Measurements from ENCODE around the gene CXCL16.
"Not testable (repeated sequence)": the region's sequence is repeated elsewhere in the genome, so short reads cannot be mapped to it uniquely, and the experiment has no call there.

The CXCL16 gene

DNA sequence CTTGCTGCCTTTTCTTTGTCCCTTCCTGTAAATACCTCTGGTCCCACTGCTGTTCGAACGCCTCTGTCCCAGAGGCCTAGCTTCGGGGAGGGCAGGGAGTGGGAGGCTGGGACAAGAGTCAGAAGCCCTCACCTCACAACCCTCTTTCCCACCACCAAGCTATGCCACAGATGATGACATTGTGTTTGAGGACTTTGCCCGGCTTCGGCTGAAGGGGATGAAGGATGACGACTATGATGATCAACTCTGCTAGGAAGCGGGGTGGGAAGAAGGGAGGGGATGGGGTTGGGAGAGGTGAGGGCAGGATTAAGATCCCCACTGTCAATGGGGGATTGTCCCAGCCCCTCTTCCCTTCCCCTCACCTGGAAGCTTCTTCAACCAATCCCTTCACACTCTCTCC is 18.9 kb downstream of the CXCL16 start:
- DNase-seq (ENCODE audit: low spot score): no peak

DNA sequence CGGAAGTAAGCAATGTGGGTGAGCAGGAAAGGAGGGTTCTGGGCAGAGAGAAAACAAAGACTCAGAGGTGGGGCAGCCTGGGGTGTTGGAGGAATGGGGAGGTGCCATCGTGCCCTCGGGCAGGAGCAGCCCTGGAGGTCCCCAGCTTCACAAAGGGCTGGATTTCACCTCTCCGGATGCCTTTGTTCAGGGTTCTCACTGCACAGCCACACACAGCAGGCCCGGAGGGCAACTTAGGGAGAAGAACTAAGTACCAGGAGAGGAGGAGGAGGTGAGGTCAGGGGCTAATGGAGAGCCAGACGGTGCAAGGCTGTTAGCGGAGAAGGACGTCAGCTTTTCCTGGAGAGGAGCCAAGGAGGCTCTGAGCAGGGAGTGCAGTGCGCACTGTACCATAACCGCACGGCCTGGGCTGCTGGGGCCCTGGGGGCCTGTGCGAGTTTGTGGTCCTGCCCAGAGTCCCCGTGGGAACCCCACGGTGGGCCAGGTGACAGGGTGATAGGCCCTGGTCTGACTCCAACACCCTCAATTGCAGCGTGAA is 20.0 kb downstream of the CXCL16 start:
- no peak for DNase-seq (ENCODE audit: low spot score)

DNA sequence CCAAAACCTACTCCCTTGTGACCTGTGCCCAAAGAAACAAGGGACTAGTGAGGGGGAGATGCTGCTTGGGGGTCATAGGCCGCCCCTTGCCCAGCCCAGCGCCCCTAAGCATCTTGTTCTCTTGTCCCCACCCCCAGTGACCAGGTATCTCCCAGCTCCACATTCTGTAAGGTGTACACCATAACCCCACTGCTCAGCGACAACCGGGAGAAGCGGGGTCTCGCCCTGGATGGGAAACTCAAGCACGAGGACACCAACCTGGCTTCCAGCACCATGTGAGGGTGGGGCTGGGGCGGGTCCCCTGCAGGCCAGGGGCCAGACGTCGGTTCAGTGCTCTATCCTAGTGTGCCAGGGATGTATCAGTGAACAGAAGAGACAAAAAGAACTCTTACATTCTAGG is 20.6 kb downstream of the CXCL16 start:
- DNase-seq (ENCODE audit: low spot score): no peak

DNA sequence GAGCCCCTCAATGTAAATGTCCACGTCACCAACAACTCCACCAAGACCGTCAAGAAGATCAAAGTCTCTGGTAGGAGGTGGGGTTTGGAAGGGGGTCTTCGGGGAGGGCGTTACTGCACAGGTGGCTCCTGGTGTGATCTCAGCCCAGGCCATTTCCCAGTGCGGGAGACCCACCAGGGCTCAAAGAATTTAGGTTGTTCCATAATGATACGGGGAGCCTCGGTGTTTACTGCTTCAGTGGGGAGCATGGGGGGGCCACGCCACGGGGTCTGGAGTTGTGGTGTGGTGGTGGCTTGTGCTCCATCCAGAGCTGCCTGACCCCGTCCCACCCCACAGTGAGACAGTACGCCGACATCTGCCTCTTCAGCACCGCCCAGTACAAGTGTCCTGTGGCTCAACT is 21.5 kb downstream of the CXCL16 start:
- no peak for DNase-seq (ENCODE audit: low spot score)

DNA sequence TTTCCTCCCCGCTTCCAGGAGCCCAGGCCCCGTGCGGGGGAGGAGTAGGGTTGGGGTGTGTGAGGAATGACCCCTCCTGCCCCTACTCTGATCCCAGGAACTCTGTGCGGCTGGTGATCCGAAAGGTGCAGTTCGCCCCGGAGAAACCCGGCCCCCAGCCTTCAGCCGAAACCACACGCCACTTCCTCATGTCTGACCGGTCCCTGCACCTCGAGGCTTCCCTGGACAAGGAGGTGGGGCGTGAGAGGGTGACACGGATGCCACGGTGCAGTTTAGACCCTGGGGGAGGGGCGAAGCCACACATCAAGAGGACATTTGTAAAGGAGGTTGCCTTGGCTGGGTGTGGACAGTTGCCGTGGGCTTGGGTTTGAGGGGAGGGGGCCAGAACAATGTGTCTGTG is 21.9 kb downstream of the CXCL16 start:
- DNase-seq (ENCODE audit: low spot score): no peak

DNA sequence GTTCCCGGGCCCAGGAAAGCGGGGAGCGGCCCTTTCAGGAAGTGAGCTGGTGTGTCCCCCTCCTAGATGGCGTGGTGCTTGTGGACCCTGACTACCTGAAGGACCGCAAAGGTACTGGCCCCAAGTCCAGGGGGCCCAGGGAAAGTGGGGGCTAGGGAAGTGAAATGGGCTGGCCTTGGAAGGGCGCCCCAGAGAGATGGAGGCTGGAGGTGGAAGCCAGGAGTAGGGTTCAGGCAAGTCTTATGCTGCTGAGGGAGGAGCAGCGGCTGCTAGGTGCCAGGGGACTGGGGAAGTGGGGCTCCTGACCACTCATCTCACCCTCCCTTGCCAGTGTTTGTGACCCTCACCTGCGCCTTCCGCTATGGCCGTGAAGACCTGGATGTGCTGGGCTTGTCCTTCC is 23.6 kb downstream of the CXCL16 start:
- no peak for DNase-seq (ENCODE audit: low spot score)

DNA sequence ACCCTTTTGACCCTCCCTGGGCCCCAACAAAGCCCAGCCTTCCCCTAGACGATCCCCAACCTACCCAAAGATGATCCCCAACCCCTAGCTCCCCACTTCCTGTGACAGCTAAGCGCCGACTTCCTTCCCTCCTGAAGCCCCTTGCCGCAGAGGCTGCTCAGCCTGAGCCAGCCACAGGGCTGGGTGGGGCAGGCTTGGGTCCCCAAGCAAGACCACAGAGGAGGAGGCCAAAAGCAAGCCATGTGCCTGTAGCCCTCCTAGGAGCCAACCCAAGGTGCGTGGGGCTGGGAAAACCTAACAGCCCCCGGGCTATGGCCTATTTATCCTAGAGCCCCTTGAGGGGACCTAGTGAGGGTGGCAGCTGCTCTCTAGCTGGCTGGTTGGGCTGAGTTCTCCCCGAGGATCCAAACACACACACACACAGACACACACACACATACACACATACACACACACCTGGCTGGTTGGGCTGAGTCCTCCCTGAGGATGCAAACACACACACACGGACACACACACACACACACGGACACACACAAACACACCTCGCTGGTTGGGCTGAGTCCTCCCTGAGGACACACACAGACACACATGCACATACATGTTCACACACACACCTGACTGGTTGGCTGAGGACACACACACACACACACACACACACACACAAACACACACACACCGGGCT is 24.5 kb downstream of the CXCL16 start:
- no peak for DNase-seq (ENCODE audit: low spot score)

DNA sequence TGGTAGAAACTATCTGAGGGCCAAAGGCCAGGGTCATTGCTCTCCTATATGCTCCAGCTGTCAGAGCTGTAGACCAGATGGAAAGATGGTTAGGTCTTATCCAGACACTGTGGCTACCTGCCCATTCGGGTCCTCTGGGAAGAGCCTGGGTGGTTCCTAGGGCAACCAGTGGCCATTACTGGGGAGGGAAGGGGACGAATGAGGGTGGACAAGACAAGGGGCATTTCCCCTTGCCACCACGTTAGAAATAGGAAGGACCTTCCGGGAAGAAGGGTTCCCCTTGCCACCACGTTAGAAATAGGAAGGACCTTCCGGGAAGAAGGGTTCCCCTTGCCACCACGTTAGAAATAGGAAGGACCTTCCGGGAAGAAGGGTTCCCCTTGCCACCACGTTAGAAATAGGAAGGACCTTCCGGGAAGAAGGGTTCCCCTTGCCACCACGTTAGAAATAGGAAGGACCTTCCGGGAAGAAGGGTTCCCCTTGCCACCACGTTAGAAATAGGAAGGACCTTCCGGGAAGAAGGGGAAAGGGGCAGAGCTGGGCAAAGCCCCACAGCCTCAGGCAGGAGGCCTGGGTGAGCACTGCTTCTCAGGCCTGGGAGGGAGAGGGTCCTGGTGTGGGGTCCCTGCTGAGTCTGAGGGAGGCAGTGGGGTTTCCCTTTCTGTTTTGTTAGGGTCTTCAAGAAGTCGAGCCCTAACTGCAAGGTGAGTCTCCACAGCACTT is 25.2 kb downstream of the CXCL16 start:
- DNase-seq (ENCODE audit: low spot score): not testable (repeated sequence)

DNA sequence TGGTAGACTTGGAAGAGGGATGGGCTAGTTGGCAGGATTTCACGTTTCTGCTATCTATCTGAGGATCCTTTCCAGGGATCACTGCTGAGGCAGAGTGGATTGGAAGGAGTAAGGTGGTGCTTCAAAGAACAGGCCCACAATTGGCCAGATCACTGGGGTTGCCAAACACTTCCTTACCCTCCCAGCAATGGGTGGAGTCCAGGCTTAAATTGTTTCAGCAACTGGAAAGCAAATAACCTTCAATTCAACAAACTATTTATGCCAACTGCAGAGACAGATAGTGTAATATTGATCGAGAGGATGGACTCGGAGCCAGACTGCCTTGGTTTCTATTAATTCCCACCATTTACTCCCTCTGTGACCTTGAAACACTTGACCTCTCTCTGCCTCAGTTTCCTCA is 27.2 kb downstream of the CXCL16 start:
- DNase-seq (ENCODE audit: low spot score): no peak

DNA sequence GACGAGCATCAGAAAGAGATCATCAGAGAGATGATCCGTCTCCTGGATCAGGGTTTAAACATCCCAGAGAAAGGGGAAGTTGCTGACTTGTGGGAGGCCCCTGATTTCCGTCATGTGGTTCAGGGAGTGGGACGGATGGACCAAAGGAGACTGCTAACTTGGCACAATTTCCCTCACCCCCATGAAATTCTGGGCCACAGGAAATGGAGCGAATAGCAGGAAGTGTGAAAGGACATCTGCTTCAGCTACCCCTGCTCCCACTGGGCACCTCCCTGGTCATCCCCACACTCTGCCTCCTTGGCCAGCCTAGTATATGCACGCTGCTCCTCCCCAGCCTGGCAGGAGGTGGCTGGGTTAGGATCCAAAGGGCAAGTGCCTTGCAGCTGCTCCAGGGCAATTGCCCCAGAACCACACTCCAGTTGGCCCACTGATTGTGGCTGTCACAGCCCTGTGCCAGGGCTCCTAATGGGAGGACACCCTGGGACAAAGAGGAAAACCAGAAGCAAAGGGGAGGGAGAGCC is 28.0 kb downstream of the CXCL16 start:
- peak; percentile 40 for DNase-seq (ENCODE audit: low spot score)

DNA sequence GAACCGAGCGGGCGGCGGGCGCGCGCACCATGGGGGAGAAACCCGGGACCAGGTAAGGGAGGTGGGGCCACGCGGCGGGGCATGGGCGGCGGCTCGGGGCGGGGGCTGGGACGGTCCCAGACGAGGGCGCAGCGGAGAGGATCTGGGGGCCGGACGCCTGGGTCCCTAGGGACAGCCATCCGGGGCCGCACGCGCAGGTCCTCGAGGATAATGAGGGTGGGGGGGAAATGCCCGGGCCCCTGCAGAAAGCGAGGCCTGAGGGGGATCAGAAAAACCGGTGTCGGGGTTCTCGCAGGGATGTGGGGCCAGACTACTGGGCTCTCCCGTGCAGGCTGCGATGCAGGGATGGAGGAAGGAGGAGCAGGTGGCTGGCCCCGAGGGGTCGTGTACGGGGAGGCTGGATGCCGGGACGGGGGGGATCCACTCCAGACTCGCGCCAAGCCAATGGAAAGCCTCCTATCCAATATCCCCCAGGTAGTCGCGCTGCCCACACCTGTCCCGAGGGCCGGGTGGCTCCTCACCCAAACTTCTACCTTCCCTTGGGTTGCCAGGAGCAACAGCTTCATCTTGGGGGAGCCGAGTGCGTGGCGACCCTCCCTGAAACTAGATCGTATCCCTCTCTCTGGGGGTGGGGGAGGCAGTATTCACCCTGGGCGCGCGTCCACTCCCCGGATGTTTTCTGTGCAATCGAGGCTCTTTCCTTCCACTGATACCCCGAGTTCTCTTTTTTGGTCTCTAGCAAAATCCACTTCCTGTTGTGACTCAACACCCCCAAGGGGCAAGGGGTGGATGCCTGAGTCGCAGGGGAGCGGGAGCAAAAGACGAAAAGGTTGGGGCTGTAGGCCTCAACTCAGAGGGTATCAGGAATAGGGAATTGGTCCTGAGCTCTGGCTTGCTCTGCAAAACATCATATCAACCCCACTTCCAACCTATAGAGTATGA is 28.8 kb downstream of the CXCL16 start:
- DNase-seq (ENCODE audit: low spot score): peak; percentile 24

DNA sequence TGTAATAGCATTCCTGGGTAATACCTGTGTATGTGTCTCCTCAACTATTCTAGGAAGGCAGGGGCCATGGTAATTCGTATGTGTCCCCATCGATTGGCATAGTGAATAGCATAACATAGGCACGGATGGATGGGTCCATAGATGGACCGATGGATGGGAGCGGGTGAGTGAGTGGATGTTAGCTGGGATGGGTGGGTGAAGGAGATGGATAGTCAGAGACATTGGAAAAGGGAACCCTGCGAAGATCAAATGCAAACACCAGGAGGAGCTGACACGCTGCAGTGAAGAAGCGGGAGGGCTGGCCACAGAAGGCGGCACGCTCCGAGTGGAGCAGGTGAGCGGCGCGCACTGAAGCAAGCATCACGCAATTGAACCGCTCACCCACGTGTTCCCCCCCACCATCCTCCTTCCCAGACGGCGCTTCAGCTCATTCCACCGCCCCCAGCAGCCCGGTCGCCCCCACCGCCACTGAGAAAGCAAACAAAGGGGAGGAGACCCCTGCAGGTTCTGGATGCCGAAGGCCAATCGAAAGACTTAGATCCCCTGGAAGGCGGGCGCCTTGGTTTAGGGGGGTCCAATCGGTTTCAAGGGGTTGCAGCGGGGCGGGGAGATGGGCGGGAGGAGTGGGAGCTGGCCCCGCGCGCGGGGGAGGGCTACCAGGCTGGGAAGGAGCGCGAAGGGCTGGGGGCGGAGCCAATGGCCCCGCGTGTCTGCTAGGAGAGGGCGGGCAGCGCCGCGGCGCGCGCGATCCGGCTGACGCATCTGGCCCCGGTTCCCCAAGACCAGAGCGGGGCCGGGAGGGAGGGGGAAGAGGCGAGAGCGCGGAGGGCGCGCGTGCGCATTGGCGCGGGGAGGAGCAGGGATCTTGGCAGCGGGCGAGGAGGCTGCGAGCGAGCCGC is 29.7 kb downstream of the CXCL16 start, which contains the start of gene ARRB2:
Gene ARRB2, plus strand, starts transcription at position 839 of the 899 bp plus-strand sequence. CDS start 90 bp downstream, outside the sequence.
- peak; percentile 97 for DNase-seq (ENCODE audit: low spot score)

DNA sequence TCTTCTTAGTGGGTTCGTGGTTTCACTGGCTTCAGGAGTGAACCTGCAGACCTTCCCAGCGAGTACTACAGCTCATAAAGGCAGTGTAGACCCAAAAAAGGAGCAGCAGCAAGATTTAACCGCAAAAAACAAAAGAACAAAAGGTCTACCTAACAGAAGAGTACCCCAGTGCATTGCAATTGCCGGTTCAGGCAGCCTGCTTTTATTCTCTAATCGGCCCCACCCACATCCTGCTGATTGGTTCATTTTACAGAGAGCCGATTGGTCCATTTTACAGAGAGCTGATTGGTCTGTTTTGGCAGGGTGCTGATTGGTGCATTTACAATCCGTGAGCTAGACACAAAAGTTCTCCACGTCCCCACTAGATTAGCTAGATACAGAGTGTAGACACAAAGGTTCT is 31.3 kb downstream of the CXCL16 start:
- DNase-seq (ENCODE audit: low spot score): no peak

DNA sequence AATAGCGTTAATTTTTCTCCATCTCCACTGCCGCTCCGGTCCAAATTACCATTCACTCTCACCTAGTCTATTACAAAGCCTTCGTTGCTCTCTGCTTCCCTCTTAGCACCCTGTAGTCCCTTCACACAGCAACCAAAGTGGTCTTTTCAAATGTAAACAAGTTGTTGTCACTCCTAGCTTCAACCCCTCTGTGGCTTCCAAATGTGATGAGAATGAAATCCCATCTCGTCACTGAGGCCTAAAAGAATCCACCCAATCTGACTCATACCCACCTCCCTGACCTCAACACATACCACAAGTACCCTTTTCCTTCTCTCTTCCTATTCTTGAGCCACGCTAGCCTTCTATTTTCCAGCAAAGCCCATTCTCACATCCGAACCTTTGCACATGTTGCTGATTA is 33.6 kb downstream of the CXCL16 start:
- DNase-seq (ENCODE audit: low spot score): no peak

DNA sequence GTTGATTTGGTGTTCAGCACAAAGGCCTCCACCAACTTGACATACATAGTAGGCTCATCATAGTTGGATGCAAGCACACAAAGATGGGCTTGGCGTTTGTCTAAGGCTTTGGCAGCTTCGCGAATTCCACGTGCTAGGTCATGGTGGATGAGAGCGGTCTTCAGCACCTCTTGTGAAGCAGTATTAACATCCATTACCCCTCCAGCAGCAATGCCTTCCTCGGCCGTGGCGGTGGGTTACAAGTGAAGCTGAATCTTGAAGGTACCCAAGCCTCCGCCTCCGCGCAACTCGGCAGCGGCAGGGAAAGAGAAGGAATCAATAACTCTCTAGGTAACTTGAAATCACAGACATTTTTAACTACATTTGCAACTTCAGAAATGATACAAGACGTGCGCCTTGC is 34.7 kb downstream of the CXCL16 start:
- no peak for DNase-seq (ENCODE audit: low spot score)

DNA sequence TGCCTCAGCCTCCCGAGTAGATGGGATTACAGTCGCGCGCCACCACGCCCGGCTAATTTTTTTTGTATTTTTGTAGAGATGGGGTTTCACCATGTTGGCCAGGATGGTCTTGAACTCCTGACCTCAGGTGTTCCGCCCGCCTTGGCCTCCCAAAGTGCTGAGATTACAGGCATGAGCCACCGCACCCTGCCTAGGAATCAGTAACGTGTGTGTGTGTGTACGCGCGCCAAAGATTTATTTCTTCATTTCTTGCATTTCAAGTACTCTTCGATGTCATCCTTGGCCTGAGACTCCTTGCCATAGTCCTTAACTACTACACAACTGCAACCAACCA is 35.2 kb downstream of the CXCL16 start:
- not testable (repeated sequence) for DNase-seq (ENCODE audit: low spot score)

DNA sequence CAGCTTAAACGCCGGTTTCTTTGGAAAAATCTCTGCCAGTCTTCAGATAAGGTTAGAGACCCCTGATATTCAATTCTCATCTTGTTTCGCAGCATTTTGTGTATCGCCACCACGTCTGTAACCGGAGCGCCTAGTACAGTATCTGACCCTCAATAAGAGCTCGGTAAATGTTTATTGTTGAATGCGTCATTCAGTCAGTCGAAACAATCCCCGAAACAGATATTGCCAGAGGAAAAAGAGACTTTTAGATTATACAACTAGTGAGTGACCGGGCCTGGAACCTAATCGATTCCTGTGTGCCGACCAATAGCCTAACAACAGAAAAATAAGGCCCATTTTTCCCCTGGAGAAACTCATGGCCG is 36.4 kb downstream of the CXCL16 start:
- DNase-seq (ENCODE audit: low spot score): no peak

DNA sequence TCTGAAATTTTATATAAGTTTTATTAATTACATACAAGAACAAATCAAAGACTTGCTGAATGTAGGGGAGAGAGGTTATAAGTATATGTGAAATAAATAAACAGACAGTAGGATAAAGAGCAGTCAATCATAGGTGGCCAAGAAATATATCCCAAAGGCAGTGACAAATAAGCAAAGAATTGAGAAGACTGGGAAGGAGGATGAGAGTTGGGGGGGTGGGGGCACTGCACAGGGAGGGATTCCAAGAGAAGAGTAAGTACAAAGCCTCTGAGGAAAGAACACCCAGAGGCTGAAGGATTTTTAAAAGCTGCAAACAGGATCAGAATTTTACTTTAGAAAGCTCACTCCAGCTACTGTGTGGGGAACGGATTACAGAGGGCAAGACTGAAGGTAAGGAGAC is 38.6 kb downstream of the CXCL16 start:
- DNase-seq (ENCODE audit: low spot score): no peak

DNA sequence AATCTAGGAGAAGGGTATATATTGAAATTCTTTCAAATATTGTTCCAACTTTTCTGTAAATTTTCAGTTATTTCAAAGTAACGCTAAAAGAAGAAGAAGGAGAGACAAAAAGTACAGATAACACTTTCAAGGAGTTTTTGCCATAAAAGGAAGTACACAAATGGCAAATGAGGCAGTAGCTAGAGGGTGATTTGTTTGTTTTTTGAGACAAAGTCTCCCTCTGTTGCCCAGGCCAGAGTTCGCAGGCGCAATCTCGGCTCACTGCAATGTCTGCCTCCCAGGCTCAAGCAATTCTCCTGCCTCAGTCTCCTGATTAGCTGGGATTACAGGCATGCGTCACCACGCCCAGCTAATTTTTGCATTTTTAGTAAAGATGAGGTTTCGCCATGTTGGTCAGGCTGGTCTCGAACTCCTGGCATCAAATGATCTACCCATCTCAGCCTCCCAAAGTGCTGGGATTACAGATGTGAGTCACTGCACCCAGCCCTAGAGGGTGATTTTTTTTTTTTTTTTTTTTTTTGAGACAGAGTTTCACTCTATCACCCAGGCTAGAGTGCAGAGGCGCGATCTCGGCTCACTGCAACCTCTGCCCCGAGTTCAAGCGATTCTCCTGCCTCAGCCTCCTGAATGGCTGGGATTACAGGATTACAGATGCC is 40.2 kb downstream of the CXCL16 start:
- not testable (repeated sequence) for DNase-seq (ENCODE audit: low spot score)

DNA sequence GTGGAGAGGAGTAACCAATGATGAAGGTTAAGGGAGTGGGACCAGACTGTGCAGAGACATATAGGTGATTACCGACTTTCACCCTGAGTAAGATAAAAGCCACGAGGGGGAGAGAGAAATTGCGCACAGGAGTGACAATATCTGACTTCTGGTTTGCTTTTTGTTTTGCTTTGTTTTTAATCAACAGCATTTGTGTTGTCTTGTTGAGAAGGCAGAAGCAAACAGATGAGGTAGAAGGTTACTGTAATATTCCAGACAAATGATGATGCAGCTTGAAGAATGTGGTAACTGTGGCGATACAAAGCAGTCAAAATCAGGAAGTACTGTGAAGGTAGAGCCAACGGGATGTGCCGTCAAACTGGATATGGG is 43.3 kb downstream of the CXCL16 start:
- no peak for DNase-seq (ENCODE audit: low spot score)

DNA sequence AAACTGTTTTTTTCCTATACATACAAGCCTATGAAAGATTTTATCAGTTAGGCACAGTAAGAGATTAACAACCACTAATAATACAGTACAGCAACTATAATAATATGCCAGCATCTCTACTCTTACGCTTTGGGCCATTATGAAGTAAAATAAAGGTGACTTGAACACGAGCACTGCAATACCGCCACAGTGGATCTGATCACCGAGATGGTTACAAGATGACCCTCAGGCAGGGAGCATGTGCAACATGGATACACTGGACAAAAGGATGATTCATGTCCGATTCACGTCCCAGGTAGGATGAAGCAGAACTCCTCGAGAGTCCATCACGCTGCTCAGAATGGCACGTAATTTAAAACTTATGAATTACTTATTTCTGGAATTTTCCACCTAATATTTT is 46.3 kb downstream of the CXCL16 start:
- DNase-seq (ENCODE audit: low spot score): no peak

All from germinal center (tissue), 1 donor.